HEK293 (cell line): ENCODE results near the gene COX10.

ENCODE experiments used
- CTCF ChIA-PET: fragments of 350-600 bp; formaldehyde crosslinking; extraction: SDS; loops from one replicate; lab custom pipeline; 2021; ENCODE audit warnings: antibody characterized with exemption; lab: Yijun Ruan, JAX
- POLR2A ChIA-PET: fragments of 300-600 bp; formaldehyde crosslinking; extraction: SDS; loops from one replicate; lab custom pipeline; 2020; ENCODE audit warnings: antibody characterized with exemption, inconsistent platforms; lab: Yijun Ruan, JAX
- H3K27ac ChIP-seq: fragments of 200-500 bp; sonication (Bioruptor generic); 2 replicates; pipeline ENCODE4 v1.5.1; 2014; ENCODE audit warnings: low read depth, low read length, control low read depth, inconsistent platforms; ENCODE audit errors: extremely low read depth
- H3K36me3 ChIP-seq, 2 experiments: fragments of 200-500 bp in 1 of 2; sonication (Bioruptor generic) in 1 of 2; 1 replicate in 1 of 2; 2 replicates in 1 of 2; pipeline ENCODE4 v1.5.1; 2014 to 2017; ENCODE audit warnings: inconsistent platforms in 2 of 2, low read length in 2 of 2; ENCODE audit not compliant: control insufficient read depth in 2 of 2, insufficient read depth in 1 of 2
- H3K4me1 ChIP-seq: fragments of 200-500 bp; sonication (Bioruptor generic); 2 replicates; pipeline ENCODE4 v1.5.1; 2014; ENCODE audit warnings: mild to moderate bottlenecking, low read length, inconsistent platforms; ENCODE audit not compliant: control insufficient read depth, insufficient read depth
- H3K4me3 ChIP-seq: 2 replicates; pipeline ENCODE4 v1.5.1; 2011; ENCODE audit warnings: low read depth, mild to moderate bottlenecking, control low read depth, low read length, moderate library complexity
- H3K9me3 ChIP-seq: fragments of 200-500 bp; sonication (Bioruptor generic); 2 replicates; pipeline ENCODE4 v1.5.1; 2014; ENCODE audit warnings: low read depth, low read length, inconsistent platforms; ENCODE audit not compliant: control insufficient read depth, insufficient read depth
- MEIS1 ChIP-seq: sonication (generic); formaldehyde crosslinking; IDR thresholded peaks from 2 replicates; pipeline ENCODE4 v1.8.1; 2022; ENCODE audit warnings: missing genetic modification reagents, mild to moderate bottlenecking, borderline replicate concordance
- ZNF157 ChIP-seq: fragments of 450-650 bp; formaldehyde crosslinking; IDR thresholded peaks from 2 replicates; pipeline ENCODE4 v1.5.1; 2016; ENCODE audit warnings: missing biosample characterization, missing genetic modification characterization
- ZNF175 ChIP-seq: fragments of 450-650 bp; formaldehyde crosslinking; IDR thresholded peaks from 2 replicates; pipeline ENCODE4 v1.5.1; 2016; ENCODE audit warnings: missing biosample characterization, missing genetic modification characterization
- ZNF366 ChIP-seq: fragments of 450-650 bp; formaldehyde crosslinking; conservative IDR thresholded peaks from 2 replicates; pipeline ENCODE4 v1.5.1; 2016; ENCODE audit warnings: missing biosample characterization, missing genetic modification characterization
- ZNF510 ChIP-seq: fragments of 450-650 bp; formaldehyde crosslinking; IDR thresholded peaks from 2 replicates; pipeline ENCODE4 v1.5.1; 2018; ENCODE audit warnings: mild to moderate bottlenecking, missing genetic modification characterization, missing biosample characterization; ENCODE audit not compliant: insufficient replicate concordance
- ZNF585B ChIP-seq: fragments of 450-650 bp; formaldehyde crosslinking; IDR thresholded peaks from 2 replicates; pipeline ENCODE4 v1.5.1; 2016; ENCODE audit warnings: missing biosample characterization, missing genetic modification characterization
- ZNF600 ChIP-seq: fragments of 450-650 bp; formaldehyde crosslinking; IDR thresholded peaks from 2 replicates; pipeline ENCODE4 v1.5.1; 2016; ENCODE audit warnings: missing biosample characterization, missing genetic modification characterization
- ZNF677 ChIP-seq: fragments of 450-650 bp; IDR thresholded peaks from 2 replicates; pipeline ENCODE4 v1.5.0; 2018; ENCODE audit warnings: missing biosample characterization, mild to moderate bottlenecking, missing genetic modification characterization, moderate library complexity
- ZNF791 ChIP-seq: fragments of 450-650 bp; formaldehyde crosslinking; IDR thresholded peaks from 2 replicates; pipeline ENCODE4 v1.5.1; 2016; ENCODE audit warnings: missing biosample characterization, missing genetic modification characterization
- TF ChIP-seq, protein P1 (sequence below): fragments of 450-650 bp; formaldehyde crosslinking; IDR thresholded peaks from 2 replicates; pipeline ENCODE4 v1.5.1; 2016; ENCODE audit warnings: missing biosample characterization, missing genetic modification characterization, borderline replicate concordance
- TF ChIP-seq, protein P2 (sequence below): fragments of 450-650 bp; formaldehyde crosslinking; IDR thresholded peaks from 2 replicates; pipeline ENCODE4 v1.5.1; 2017; ENCODE audit warnings: missing biosample characterization, missing genetic modification characterization
- TF ChIP-seq, protein P3 (sequence below): fragments of 450-650 bp; formaldehyde crosslinking; optimal IDR thresholded peaks from 2 replicates; pipeline ENCODE3; 2016; ENCODE audit warnings: missing biosample characterization, mild to moderate bottlenecking, missing genetic modification characterization

Gene COX10

DNA sequence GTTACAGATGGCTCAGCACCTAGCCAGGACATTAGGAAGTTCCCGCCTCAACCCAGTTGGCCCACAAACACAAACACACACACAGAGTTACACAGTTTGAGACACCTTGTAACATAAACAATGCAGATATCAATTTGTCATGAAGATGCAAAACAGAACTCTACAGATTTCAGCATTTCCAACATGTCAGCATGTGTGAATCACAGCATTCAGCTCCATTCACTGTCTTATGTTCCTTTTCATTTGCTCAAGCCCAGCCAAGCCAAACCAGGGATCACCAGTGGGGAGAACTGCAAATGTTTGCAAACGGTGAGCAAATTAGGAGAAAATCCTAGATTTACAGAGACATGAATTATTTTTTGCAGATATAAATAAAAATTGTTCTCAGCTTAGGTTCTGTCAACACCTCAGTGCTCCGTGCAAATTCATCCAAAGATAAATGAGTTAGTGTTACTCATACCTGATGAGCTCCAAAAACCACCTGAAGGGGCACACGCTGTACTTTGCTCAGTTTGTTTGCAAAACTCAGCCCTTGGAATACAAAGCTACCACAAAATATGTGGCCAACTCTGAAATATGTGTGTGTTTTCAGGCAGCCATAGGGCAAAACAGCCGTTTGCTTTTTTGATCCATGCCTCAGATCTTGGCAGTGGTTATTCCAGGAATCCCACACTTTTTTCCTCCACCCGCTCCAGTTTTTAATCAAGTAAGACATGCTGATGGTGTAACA lies 16.3 kb upstream of the COX10 start:
- no peak overlapping the region for H3K4me3 ChIP-seq
- H3K9me3 ChIP-seq, result no peaks in the 10 kb centered on the region
- ChIA-PET CTCF (interaction anchor here (0.6 to 1.4 kb wide), 2 partner anchors 11 to 1608 kb away, joined by 3 read pairs; no protein-coding TSS in a partner anchor), POLR2A (no interaction called here)
- H3K27ac ChIP-seq, result no peak overlapping the region
- H3K4me1 ChIP-seq, result no peaks in the 10 kb centered on the region; the same call in 1 of the 2 replicates
- TF ChIP-seq, protein P1, sequence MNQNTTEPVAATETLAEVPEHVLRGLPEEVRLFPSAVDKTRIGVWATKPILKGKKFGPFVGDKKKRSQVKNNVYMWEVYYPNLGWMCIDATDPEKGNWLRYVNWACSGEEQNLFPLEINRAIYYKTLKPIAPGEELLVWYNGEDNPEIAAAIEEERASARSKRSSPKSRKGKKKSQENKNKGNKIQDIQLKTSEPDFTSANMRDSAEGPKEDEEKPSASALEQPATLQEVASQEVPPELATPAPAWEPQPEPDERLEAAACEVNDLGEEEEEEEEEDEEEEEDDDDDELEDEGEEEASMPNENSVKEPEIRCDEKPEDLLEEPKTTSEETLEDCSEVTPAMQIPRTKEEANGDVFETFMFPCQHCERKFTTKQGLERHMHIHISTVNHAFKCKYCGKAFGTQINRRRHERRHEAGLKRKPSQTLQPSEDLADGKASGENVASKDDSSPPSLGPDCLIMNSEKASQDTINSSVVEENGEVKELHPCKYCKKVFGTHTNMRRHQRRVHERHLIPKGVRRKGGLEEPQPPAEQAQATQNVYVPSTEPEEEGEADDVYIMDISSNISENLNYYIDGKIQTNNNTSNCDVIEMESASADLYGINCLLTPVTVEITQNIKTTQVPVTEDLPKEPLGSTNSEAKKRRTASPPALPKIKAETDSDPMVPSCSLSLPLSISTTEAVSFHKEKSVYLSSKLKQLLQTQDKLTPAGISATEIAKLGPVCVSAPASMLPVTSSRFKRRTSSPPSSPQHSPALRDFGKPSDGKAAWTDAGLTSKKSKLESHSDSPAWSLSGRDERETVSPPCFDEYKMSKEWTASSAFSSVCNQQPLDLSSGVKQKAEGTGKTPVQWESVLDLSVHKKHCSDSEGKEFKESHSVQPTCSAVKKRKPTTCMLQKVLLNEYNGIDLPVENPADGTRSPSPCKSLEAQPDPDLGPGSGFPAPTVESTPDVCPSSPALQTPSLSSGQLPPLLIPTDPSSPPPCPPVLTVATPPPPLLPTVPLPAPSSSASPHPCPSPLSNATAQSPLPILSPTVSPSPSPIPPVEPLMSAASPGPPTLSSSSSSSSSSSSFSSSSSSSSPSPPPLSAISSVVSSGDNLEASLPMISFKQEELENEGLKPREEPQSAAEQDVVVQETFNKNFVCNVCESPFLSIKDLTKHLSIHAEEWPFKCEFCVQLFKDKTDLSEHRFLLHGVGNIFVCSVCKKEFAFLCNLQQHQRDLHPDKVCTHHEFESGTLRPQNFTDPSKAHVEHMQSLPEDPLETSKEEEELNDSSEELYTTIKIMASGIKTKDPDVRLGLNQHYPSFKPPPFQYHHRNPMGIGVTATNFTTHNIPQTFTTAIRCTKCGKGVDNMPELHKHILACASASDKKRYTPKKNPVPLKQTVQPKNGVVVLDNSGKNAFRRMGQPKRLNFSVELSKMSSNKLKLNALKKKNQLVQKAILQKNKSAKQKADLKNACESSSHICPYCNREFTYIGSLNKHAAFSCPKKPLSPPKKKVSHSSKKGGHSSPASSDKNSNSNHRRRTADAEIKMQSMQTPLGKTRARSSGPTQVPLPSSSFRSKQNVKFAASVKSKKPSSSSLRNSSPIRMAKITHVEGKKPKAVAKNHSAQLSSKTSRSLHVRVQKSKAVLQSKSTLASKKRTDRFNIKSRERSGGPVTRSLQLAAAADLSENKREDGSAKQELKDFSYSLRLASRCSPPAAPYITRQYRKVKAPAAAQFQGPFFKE, result no peak
- TF ChIP-seq ZNF791, result no peak
- peaks cover 0 to 5% of the 10 kb centered on the region in 2 experiments; a peak in 1 of 3 replicates for H3K36me3 ChIP-seq

DNA sequence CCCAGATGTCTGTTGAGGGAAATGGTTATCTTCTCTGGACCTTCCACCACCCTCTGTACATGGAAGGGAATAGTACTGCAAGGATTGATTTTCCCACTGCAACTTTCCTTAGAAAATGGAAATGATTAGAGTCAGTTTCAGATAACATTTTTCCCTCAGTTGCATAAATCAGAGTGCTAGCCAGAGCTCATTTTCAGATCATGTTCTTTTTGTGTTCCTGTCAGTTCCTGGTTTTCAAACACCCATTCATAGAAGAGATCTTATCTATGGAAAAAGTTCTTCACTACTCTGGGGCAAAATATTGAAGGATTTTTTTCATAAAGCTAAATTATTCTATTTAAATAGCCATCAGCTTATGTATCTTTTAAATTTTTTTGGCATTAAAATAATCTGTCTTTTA lies 11.7 kb upstream of the COX10 start:
- peaks cover 0 to 10% of the 10 kb centered on the region in 2 experiments for H3K36me3 ChIP-seq
- no peaks in the 10 kb centered on the region for H3K9me3 ChIP-seq
- TF ChIP-seq ZNF677 (peak; percentile 67; the same call in 1 of the 2 replicates), ZNF366 (tag by site-specific recombination) (no peak)
- POLR2A ChIA-PET, result no interaction called here
- no peaks in the 10 kb centered on the region; the same call in 1 of the 2 replicates for H3K4me1 ChIP-seq
- CTCF ChIA-PET, result interaction anchor here (0.6 kb wide), 1 partner anchor 919 kb away, joined by 4 read pairs; no protein-coding TSS in a partner anchor
- H3K27ac ChIP-seq, result no peak overlapping the region
- H3K4me3 ChIP-seq, result no peak overlapping the region

DNA sequence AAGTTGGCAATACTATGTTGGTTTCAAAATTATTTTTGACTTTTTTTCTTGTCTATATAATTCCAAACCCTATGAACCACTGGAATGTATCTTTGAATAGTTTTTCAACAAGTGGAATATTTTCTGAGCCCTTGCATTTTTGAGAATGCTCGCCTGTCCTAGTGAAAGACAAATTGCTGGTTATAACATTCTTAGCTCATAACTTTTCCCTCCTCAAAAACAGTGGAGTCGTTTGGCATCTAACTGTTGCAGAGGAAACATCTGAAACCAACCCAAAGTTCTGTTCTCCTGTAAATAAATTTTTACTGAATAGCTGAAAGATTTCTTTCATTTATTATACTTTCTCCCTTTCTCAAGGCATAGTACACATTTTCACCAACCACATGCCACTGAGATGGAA lies 11.3 kb upstream of the COX10 start:
- TF ChIP-seq ZNF585B (no peak), MEIS1 (CRISPR knock-in tag) (no peak), ZNF157 (no peak), ZNF510 (no peak), ZNF600 (tag by site-specific recombination) (no peak), ZNF175 (no peak)
- TF ChIP-seq, protein P2, sequence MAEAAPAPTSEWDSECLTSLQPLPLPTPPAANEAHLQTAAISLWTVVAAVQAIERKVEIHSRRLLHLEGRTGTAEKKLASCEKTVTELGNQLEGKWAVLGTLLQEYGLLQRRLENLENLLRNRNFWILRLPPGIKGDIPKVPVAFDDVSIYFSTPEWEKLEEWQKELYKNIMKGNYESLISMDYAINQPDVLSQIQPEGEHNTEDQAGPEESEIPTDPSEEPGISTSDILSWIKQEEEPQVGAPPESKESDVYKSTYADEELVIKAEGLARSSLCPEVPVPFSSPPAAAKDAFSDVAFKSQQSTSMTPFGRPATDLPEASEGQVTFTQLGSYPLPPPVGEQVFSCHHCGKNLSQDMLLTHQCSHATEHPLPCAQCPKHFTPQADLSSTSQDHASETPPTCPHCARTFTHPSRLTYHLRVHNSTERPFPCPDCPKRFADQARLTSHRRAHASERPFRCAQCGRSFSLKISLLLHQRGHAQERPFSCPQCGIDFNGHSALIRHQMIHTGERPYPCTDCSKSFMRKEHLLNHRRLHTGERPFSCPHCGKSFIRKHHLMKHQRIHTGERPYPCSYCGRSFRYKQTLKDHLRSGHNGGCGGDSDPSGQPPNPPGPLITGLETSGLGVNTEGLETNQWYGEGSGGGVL (tag by site-specific recombination), result no peak
- TF ChIP-seq, protein P3, sequence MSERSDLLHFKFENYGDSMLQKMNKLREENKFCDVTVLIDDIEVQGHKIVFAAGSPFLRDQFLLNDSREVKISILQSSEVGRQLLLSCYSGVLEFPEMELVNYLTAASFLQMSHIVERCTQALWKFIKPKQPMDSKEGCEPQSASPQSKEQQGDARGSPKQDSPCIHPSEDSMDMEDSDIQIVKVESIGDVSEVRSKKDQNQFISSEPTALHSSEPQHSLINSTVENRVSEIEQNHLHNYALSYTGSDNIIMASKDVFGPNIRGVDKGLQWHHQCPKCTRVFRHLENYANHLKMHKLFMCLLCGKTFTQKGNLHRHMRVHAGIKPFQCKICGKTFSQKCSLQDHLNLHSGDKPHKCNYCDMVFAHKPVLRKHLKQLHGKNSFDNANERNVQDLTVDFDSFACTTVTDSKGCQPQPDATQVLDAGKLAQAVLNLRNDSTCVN (tag by site-specific recombination), result no peak
- TF ChIP-seq, all 188 proteins: peak for 0
- no peaks in the 10 kb centered on the region for H3K4me1 ChIP-seq
- POLR2A ChIA-PET, result no interaction called here
- CTCF ChIA-PET, result interaction anchor here (0.6 kb wide), 1 partner anchor 919 kb away, joined by 4 read pairs; no protein-coding TSS in a partner anchor
- peaks cover 0 to 10% of the 10 kb centered on the region in 2 experiments for H3K36me3 ChIP-seq
- no peak overlapping the region for H3K4me3 ChIP-seq
- no peak overlapping the region for H3K27ac ChIP-seq
- H3K9me3 ChIP-seq, result no peaks in the 10 kb centered on the region
